Breast epithelium (tissue), 4 donors: ENCODE measurements around the gene HOXA6. TPM values are rescaled to one million over a fixed set of nuclear protein-coding genes. Genes with fewer than 3 reads are reported as not detected.

ENCODE experiments used
- DNase-seq, 2 donors: peaks; one replicate each; pipeline ENCODE4 v3.0.0-alpha.2; 2019; ENCODE audit warnings: low spot score in 2 of 2
- H3K27ac ChIP-seq, 2 donors: fragments of 200-600 bp; sonication (generic) in 1 of 2; one replicate each; pipeline ENCODE4 v1.5.1; 2016 to 2019; ENCODE audit warnings: mild to moderate bottlenecking in 1 of 2
- H3K27me3 ChIP-seq, 2 donors: fragments of 200-600 bp; sonication (generic) in 1 of 2; one replicate each; pipeline versions ENCODE4 v1.5.1 to v1.6.0; 2017 to 2019; ENCODE audit warnings: control low read depth in 1 of 2, mild to moderate bottlenecking in 1 of 2
- H3K36me3 ChIP-seq: fragments of 200-600 bp; one replicate; pipeline ENCODE4 v1.5.1; 2019
- H3K4me1 ChIP-seq, 2 donors: fragments of 200-600 bp; sonication (generic); one replicate each; pipeline ENCODE4 v1.5.1; 2016 to 2019; ENCODE audit warnings: control low read depth in 1 of 2
- H3K4me3 ChIP-seq, 3 donors: fragments of 200-600 bp; sonication (generic); 1 replicate in 2 of 3; 2 replicates in 1 of 3; pipeline ENCODE4 v1.5.1; 2016 to 2019; ENCODE audit warnings: mild to moderate bottlenecking in 3 of 3, moderate library complexity in 2 of 3
- H3K9me3 ChIP-seq, 2 donors: fragments of 200-600 bp; sonication (generic) in 1 of 2; one replicate each; pipeline ENCODE4 v1.5.1; 2016 to 2019; ENCODE audit warnings: control low read depth in 1 of 2
- CTCF ChIP-seq, 3 donors: fragments of 450-650 bp; IDR thresholded peaks; one replicate each; pipeline ENCODE4 v1.5.1; 2016 to 2017; ENCODE audit warnings: antibody characterized with exemption in 3 of 3, mild to moderate bottlenecking in 3 of 3, moderate library complexity in 3 of 3
- POLR2A ChIP-seq: fragments of 450-650 bp; IDR thresholded peaks from one replicate; pipeline ENCODE4 v1.6.1; 2016; ENCODE audit warnings: antibody characterized with exemption, mild to moderate bottlenecking, moderate library complexity
- POLR2AphosphoS5 ChIP-seq, 3 donors: sonication (generic); formaldehyde crosslinking; IDR thresholded peaks; one replicate each; pipeline ENCODE4 v1.6.1; 2017; ENCODE audit warnings: antibody characterized with exemption in 3 of 3
- intact Hi-C: fragments of 100-400 bp; cut with DNase I; formaldehyde crosslinking; loops from one replicate; pipeline ENCODE4 v1.15.1; 2023; ENCODE audit warnings: low total_unique reads
- total RNA-seq, 3 donors: library from RNA; depleted of rRNA; stranded (reverse); fragments of >200 nt; gene quantifications; one replicate each; pipeline ENCODE4 v1.1.0, GENCODE V29; 2016

Gene HOXA6
- total RNA-seq, 3 donors from 2014 or later, result 7.9 to 16.0 (median 9.0) TPM

GRCh38 chr7:27126596-27127327, 20.8 kb downstream of the HOXA6 start:
- intact Hi-C loops, result no loop called here
- Histone ChIP-seq H3K27me3 (no peaks in the 10 kb centered on the region), H3K9me3 (no peaks in the 10 kb centered on the region), H3K4me1 (peaks cover 5 to 7% of the 10 kb centered on the region in 2 donors), H3K4me3 (no peak overlapping the region), H3K36me3 (no peaks in the 10 kb centered on the region), H3K27ac (peak overlapping the region; percentile 95 to 98)
- peak in 1 of 2 donors; percentile 9 for DNase-seq
- TF ChIP-seq CTCF (IDR thresholded peaks at IDR 0.05), result no peak
- no peak for TF ChIP-seq POLR2A
- no peak for TF ChIP-seq POLR2AphosphoS5 (IDR thresholded peaks at IDR 0.05)

GRCh38 chr7:27125986-27126394, 21.6 kb downstream of the HOXA6 start:
- Histone ChIP-seq H3K36me3 (no peaks in the 10 kb centered on the region), H3K4me3 (no peak overlapping the region), H3K4me1 (peaks cover 0 to 7% of the 10 kb centered on the region in 2 donors), H3K9me3 (no peaks in the 10 kb centered on the region), H3K27ac (peak overlapping the region; percentile 95 to 98), H3K27me3 (no peaks in the 10 kb centered on the region)
- intact Hi-C loops, result no loop called here
- peak in 1 of 2 donors; percentile 12 for DNase-seq
- TF ChIP-seq POLR2AphosphoS5 (IDR thresholded peaks at IDR 0.05), result no peak
- TF ChIP-seq CTCF (IDR thresholded peaks at IDR 0.05), result no peak
- no peak for TF ChIP-seq POLR2A

- H3K9me3 ChIP-seq, result no peaks in the 10 kb centered on the region
- no peaks in the 10 kb centered on the region for H3K27me3 ChIP-seq
- H3K27ac ChIP-seq, result peak overlapping the region; percentile 95 to 98
- intact Hi-C loops, result no loop called here
- peak overlapping the region in 1 of 3 donors; percentile 45 for H3K4me3 ChIP-seq
- no peaks in the 10 kb centered on the region for H3K36me3 ChIP-seq
- DNase-seq, result peak in 1 of 2 donors; percentile 13
- peaks cover 0 to 7% of the 10 kb centered on the region in 2 donors for H3K4me1 ChIP-seq
- TF ChIP-seq CTCF (IDR thresholded peaks at IDR 0.05) (no peak), POLR2AphosphoS5 (IDR thresholded peaks at IDR 0.05) (no peak), POLR2A (no peak)
Measured at GRCh38 chr7:27124902-27125689, 22.5 kb downstream of the HOXA6 start.

GRCh38 chr7:27124096-27124901, 23.3 kb downstream of the HOXA6 start:
- Histone ChIP-seq H3K4me1 (peaks cover 0 to 7% of the 10 kb centered on the region in 2 donors), H3K27ac (peak overlapping the region; percentile 95 to 98)
- intact Hi-C loops, result no loop called here

More at GRCh38 chr7:27124096-27124901, 23.3 kb downstream of the HOXA6 start:
- Histone ChIP-seq H3K27me3 (no peaks in the 10 kb centered on the region), H3K4me3 (peak overlapping the region in 2 of 3 donors; percentile 45 to 64), H3K36me3 (no peaks in the 10 kb centered on the region), H3K9me3 (no peaks in the 10 kb centered on the region)
- DNase-seq, result peak in 1 of 2 donors; percentile 20
- TF ChIP-seq POLR2A (no peak), POLR2AphosphoS5 (IDR thresholded peaks at IDR 0.05) (no peak), CTCF (IDR thresholded peaks at IDR 0.05) (no peak)
